GM23248 (cell line): ENCODE data around the gene DROSHA. TPM values are rescaled to one million over a fixed set of nuclear protein-coding genes. Genes with fewer than 3 reads are reported as not detected.
"Not testable (repeated sequence)": the region's sequence is repeated elsewhere in the genome, so short reads cannot be mapped to it uniquely, and the experiment has no call there.

ENCODE experiments used
- DNase-seq: peaks from one replicate; pipeline ENCODE4 v3.0.0-alpha.2; 2015
- H2AFZ ChIP-seq: fragments of 200-600 bp; sonication (generic); 2 replicates; pipeline ENCODE4 v1.6.1; 2016; ENCODE audit warnings: antibody characterized with exemption
- H3F3A ChIP-seq: fragments of 200-600 bp; sonication (generic); 2 replicates; pipeline ENCODE4 v1.6.1; 2016; ENCODE audit warnings: mild to moderate bottlenecking, antibody characterized with exemption, mixed run types; ENCODE audit not compliant: insufficient read depth
- H3K27ac ChIP-seq: fragments of 200-600 bp; sonication (generic); 2 replicates; pipeline ENCODE4 v1.5.1; 2016; ENCODE audit warnings: mild to moderate bottlenecking
- H3K27me3 ChIP-seq: fragments of 200-600 bp; sonication (generic); replicated peaks from 2 replicates; pipeline ENCODE4 v1.6.1; 2016; ENCODE audit warnings: mild to moderate bottlenecking; ENCODE audit not compliant: insufficient read depth
- H3K36me3 ChIP-seq: fragments of 200-600 bp; sonication (generic); 2 replicates; pipeline ENCODE4 v1.6.1; 2016; ENCODE audit warnings: low read depth, mild to moderate bottlenecking
- H3K4me1 ChIP-seq: fragments of 200-600 bp; sonication (generic); 2 replicates; pipeline ENCODE4 v1.6.1; 2016; ENCODE audit warnings: mild to moderate bottlenecking; ENCODE audit not compliant: insufficient read depth
- H3K4me2 ChIP-seq: fragments of 200-600 bp; sonication (generic); one replicate; pipeline ENCODE4 v1.6.1; 2016; ENCODE audit warnings: mild to moderate bottlenecking; ENCODE audit not compliant: unreplicated experiment
- H3K4me3 ChIP-seq: fragments of 200-600 bp; sonication (generic); 2 replicates; pipeline ENCODE4 v1.5.1; 2016; ENCODE audit warnings: mild to moderate bottlenecking
- H3K79me2 ChIP-seq: fragments of 200-600 bp; sonication (generic); 2 replicates; pipeline ENCODE4 v1.6.1; 2016; ENCODE audit warnings: mild to moderate bottlenecking; ENCODE audit not compliant: insufficient read depth
- H3K9ac ChIP-seq: fragments of 200-600 bp; sonication (generic); 2 replicates; pipeline ENCODE4 v1.6.1; 2016; ENCODE audit warnings: mild to moderate bottlenecking
- H3K9me2 ChIP-seq: fragments of 200-600 bp; sonication (generic); 2 replicates; pipeline ENCODE4 v1.6.1; 2016; ENCODE audit warnings: mixed run types, mild to moderate bottlenecking, moderate library complexity; ENCODE audit not compliant: insufficient read depth
- H3K9me3 ChIP-seq: fragments of 200-600 bp; sonication (generic); one replicate; pipeline ENCODE4 v1.6.1; 2017; ENCODE audit warnings: low read depth
- H4K20me1 ChIP-seq: fragments of 200-600 bp; sonication (generic); 2 replicates; pipeline ENCODE4 v1.6.0; 2016; ENCODE audit not compliant: insufficient read depth
- EZH2 ChIP-seq: fragments of 200-600 bp; sonication (generic); IDR thresholded peaks from 2 replicates; pipeline ENCODE4 v1.6.1; 2018; ENCODE audit warnings: antibody characterized with exemption, mild to moderate bottlenecking; ENCODE audit not compliant: insufficient read depth, poor library complexity, severe bottlenecking
- EZH2phosphoT487 ChIP-seq: fragments of 200-600 bp; sonication (generic); IDR thresholded peaks from 2 replicates; pipeline ENCODE4 v1.6.1; 2018; ENCODE audit warnings: antibody characterized with exemption, moderate library complexity, mild to moderate bottlenecking, low read depth; ENCODE audit not compliant: insufficient read depth
- WGBS, 2 experiments: methylation state at CpG; one replicate each; pipeline ENCODE4 v1.1.6; 2015 to 2017; ENCODE audit warnings: low lambda C conversion rate in 2 of 2, low coverage in 1 of 2; ENCODE audit errors: missing lambda C conversion rate in 2 of 2; 5-methylcytosine and 5-hydroxymethylcytosine counted together
- in situ Hi-C: fragments of 300-500 bp; cut with MboI; formaldehyde crosslinking; loops from 2 replicates; pipeline ENCODE4 v1.15.0; 2020
- polyA plus RNA-seq: library from polyadenylated mRNA; unstranded; fragments of >200 nt; fragmentation: Nextera tagmentation; extraction: Ambion mirVana; gene quantifications from 2 replicates; pipeline ENCODE4 v1.2.1, GENCODE V29; 2016
- total RNA-seq: library from RNA; depleted of rRNA; stranded (reverse); fragments of >200 nt; shearing (Covaris generic); gene quantifications from 2 replicates; pipeline ENCODE4 v1.2.3, GENCODE V29; 2014

Gene DROSHA
- total and polyA plus RNA-seq, 2 experiments from 2014 or later: 26.0 to 28.7 TPM

DNA sequence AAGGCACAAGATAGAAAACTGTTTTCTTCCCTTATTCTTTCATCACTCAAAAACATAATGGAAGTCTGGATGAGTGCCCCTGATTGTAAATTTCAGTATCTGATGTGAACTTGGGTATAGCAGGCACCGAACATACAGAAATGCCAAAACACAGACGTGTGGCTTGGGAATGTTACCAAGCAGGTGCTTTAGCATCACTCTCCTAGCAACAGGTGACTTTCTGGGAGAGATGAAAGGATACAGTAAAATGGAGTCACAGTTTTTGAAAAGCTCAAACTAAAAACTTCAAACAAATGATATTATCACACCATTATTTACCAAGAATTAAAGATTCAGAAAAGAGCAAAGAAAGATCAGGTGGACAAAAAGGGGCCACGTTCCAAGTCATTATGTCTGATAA, 130.2 kb downstream of the DROSHA start:
- no peaks in the 10 kb centered on the region for H3K4me1 ChIP-seq
- no peak overlapping the region for H3K4me3 ChIP-seq
- H3K27me3 ChIP-seq: no peaks in the 10 kb centered on the region
- no peaks in the 10 kb centered on the region for H3F3A ChIP-seq
- no peaks in the 10 kb centered on the region for H3K79me2 ChIP-seq
- no peak for DNase-seq
- WGBS, 2 experiments: 71 to 72% methylated on average over 3 of the region's 3 CpGs
- no peak overlapping the region for H3K27ac ChIP-seq
- no peak overlapping the region for H3K4me2 ChIP-seq
- no peak overlapping the region for H3K9ac ChIP-seq
- H3K9me3 ChIP-seq: no peaks in the 10 kb centered on the region
- no peaks in the 10 kb centered on the region for H4K20me1 ChIP-seq
- H2AFZ ChIP-seq: no peak overlapping the region
- in situ Hi-C loops: no loop called here
- TF ChIP-seq EZH2phosphoT487: no peak
- TF ChIP-seq EZH2: no peak
- no peaks in the 10 kb centered on the region for H3K9me2 ChIP-seq
- peaks cover 21% of the 10 kb centered on the region for H3K36me3 ChIP-seq

GRCh38 chr5:31397926-31398557, 133.9 kb downstream of the DROSHA start:
- 74 to 77% methylated on average over 11 of the region's 11 CpGs for WGBS, 2 experiments
- Histone ChIP-seq H4K20me1 (no peaks in the 10 kb centered on the region), H3K4me1 (no peaks in the 10 kb centered on the region), H3K27ac (no peak overlapping the region), H3K9me2 (no peaks in the 10 kb centered on the region), H3K27me3 (no peaks in the 10 kb centered on the region), H3K9me3 (no peaks in the 10 kb centered on the region), H3K36me3 (peaks cover 12% of the 10 kb centered on the region), H3K79me2 (no peaks in the 10 kb centered on the region), H3K9ac (no peak overlapping the region), H3K4me2 (no peak overlapping the region), H3K4me3 (no peak overlapping the region), H3F3A (no peaks in the 10 kb centered on the region), H2AFZ (no peak overlapping the region)
- DNase-seq: no peak
- no peak for TF ChIP-seq EZH2phosphoT487
- no peak for TF ChIP-seq EZH2
- in situ Hi-C loops: no loop called here

- no peak overlapping the region for H3K4me3 ChIP-seq
- H3K9me2 ChIP-seq: no peaks in the 10 kb centered on the region
- H3K9ac ChIP-seq: no peak overlapping the region
- H2AFZ ChIP-seq: no peak overlapping the region
- no peaks in the 10 kb centered on the region for H4K20me1 ChIP-seq
- 85 to 86% methylated on average over 12 of the region's 12 CpGs for WGBS, 2 experiments
- no peaks in the 10 kb centered on the region for H3K4me1 ChIP-seq
- TF ChIP-seq EZH2phosphoT487 (no peak), EZH2 (no peak)
- in situ Hi-C loops: no loop called here
- no peaks in the 10 kb centered on the region for H3K9me3 ChIP-seq
- peaks cover 12% of the 10 kb centered on the region for H3K36me3 ChIP-seq
- no peak overlapping the region for H3K4me2 ChIP-seq
- H3F3A ChIP-seq: no peaks in the 10 kb centered on the region
- no peaks in the 10 kb centered on the region for H3K79me2 ChIP-seq
- no peaks in the 10 kb centered on the region for H3K27me3 ChIP-seq
- no peak overlapping the region for H3K27ac ChIP-seq
- DNase-seq: no peak
These were observed 135.1 kb downstream of the DROSHA start for GRCh38 chr5:31396611-31397295.

- H3K4me3 ChIP-seq, H3K9me2 ChIP-seq, in situ Hi-C loops, H3K9ac ChIP-seq, DNase-seq, H3K36me3 ChIP-seq, H3K27ac ChIP-seq, H3F3A ChIP-seq, H3K4me1 ChIP-seq, H2AFZ ChIP-seq, H4K20me1 ChIP-seq, H3K4me2 ChIP-seq, H3K9me3 ChIP-seq, H3K79me2 ChIP-seq, H3K27me3 ChIP-seq: not testable (repeated sequence)
- WGBS, 2 experiments: 89 to 90% methylated on average over 14 of the region's 14 CpGs
These were observed 136.3 kb downstream of the DROSHA start for GRCh38 chr5:31395450-31396045.
